ENCODE results near the gene ZNF446. TPM values are rescaled to one million over a fixed set of nuclear protein-coding genes. Genes with fewer than 3 reads are reported as not detected.
"Not testable (repeated sequence)": the region's sequence is repeated elsewhere in the genome, so short reads cannot be mapped to it uniquely, and the experiment has no call there.

ZNF446 gene
- total RNA-seq = 10.9 and 11.5 TPM in 2 replicates

DNA sequence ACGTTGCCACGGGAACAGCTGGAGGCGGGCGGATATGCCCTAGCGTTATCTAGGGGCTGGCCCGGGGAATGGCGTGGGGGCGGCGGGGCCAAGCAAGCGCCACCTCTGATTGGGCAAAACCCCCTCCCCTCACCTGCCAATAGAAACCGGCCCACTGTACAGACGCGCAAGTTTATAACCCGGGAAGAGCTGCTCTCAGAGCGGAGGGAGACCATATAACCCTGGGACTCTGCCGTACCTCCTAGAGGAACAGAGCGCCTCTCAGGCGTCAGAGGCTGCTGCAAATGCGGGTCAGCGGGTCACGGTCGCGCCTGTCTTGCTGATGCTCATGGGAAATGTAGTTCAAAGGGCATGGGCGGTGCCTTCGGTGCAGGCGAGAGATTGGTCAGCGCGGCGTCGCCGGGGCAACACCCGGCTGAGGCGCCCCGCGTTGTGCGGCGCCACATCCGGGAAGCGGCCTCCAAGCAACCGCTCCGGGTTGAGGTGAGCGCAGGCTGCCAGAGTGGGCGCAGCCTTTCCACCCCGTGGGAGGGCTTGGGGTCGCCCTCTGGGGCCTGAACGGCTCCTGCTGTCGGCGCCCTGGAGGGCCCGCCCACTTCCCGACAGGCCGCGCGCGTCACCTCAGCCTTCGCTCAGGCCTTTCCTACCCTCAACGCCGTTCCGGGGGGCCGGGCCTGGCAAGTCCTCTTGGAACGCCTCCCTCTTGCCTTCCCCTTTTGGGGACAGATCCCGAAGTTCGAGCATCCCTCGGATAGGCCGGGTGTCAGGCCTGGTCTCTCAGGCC is at the start of gene ZNF446:
Gene ZNF446 (plus strand): TSS at position 639 of the 784 bp plus-strand sequence. CDS start 867 bp downstream, outside the sequence.
- DNase-seq (ENCODE audit: extremely low read depth, low read depth, low spot score) = peak; percentile 76

- DNase-seq (ENCODE audit: extremely low read depth, low read depth, low spot score) = no peak
Observed at GRCh38 chr19:58428617-58429016, 47.5 kb upstream of the ZNF446 start.

- DNase-seq (ENCODE audit: extremely low read depth, low read depth, low spot score) = no peak
Observed at GRCh38 chr19:58429745-58430144, 46.4 kb upstream of the ZNF446 start.

DNA sequence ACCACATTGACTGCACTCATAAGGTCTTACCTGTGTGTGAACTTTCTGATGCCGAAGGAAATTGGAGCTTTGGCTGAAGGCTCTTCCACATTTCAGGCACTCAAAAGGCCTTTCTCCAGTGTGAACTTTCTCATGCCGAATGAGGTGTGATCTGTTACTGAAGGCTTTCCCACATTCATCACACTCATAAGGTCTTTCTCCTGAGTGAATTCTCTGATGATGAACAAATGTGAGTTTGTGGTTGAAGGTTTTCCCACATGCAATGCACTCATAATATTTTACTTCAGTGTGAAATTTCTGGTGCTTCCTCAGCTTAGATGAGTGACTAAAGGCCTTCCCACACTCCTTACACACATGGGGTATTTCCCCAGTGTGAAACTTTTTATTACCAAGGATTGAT is 41.9 kb upstream of the ZNF446 start:
- no peak for DNase-seq (ENCODE audit: extremely low read depth, low read depth, low spot score)

DNA sequence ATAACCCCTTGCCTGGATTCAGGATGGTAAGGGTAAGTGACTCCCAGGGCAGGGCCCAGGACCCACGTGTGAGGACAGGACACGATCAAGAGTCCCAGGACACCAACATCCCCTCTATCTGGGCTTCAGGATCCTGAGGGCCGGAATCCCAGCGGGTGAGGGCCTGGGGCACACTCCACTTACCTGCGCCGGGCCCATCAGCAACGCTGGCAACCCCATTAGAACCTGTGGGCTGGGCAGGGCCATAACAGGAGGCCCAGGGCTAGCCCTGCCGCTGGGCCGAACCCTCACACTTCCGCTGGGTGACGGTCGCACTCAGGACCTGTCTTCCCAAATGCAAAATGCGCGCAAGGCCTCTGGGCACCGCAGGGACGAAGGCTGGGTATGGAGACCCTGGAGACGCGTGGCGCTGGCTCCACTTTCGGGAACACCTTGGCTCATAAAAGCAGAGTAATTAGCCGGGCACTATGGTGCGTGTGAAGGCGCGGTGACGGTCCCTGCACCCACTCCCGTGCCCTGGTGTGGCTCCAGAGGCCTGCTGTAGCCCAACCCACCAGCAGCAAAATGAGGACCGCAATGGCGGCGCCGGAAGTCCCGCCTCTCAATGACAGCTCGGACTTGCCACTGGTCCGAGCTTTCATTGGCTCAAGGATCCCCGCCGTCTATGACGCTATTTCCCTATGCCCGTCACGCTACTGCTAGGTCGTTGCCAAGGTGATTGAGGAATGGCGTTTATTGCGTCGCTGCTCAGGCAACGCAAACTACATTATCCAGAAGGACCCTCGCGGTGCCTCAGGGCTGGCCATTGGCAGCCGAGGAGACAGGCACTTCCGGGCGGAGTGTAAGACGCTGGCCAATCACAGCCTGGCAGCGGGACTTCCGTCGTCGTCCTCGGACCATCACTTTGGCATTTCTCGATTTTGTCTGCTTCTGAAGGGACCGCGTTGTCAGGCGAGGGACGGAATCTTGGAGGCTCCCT is 36.3 kb upstream of the ZNF446 start, which contains the start of gene ZNF132:
Gene ZNF132 (minus strand): TSS at position 578 of the 979 bp plus-strand sequence. CDS start 332 bp downstream, at position 246.
- peak; percentile 100 for DNase-seq (ENCODE audit: extremely low read depth, low read depth, low spot score)

DNA sequence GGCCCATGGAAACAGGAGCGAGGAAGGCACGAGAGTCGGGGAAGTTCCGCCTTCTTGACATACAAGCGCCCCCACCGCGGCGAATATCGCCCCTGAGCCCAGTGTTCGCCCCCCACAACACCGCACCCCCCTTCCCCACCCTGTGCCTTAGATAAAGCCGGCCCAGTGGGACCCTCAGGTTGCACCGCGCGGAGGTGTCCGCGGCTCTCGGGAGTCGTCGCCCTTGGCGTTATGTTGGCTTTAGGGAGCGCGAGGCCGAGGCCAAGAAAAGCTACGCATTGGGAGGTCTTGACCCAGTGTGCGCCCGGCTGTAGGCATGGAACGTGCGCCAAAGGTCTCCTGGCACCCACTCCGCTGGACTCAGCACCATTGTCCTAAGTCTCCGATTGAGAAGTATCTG is 35.6 kb upstream of the ZNF446 start:
- no peak for DNase-seq (ENCODE audit: extremely low read depth, low read depth, low spot score)

- DNase-seq (ENCODE audit: extremely low read depth, low read depth, low spot score) = not testable (repeated sequence)
Observed at GRCh38 chr19:58442986-58443385, 33.2 kb upstream of the ZNF446 start.

- DNase-seq (ENCODE audit: extremely low read depth, low read depth, low spot score) = not testable (repeated sequence)
Observed at GRCh38 chr19:58448860-58449259, 27.3 kb upstream of the ZNF446 start.

- DNase-seq (ENCODE audit: extremely low read depth, low read depth, low spot score) = not testable (repeated sequence)
Observed at GRCh38 chr19:58449980-58450379, 26.2 kb upstream of the ZNF446 start.

DNA sequence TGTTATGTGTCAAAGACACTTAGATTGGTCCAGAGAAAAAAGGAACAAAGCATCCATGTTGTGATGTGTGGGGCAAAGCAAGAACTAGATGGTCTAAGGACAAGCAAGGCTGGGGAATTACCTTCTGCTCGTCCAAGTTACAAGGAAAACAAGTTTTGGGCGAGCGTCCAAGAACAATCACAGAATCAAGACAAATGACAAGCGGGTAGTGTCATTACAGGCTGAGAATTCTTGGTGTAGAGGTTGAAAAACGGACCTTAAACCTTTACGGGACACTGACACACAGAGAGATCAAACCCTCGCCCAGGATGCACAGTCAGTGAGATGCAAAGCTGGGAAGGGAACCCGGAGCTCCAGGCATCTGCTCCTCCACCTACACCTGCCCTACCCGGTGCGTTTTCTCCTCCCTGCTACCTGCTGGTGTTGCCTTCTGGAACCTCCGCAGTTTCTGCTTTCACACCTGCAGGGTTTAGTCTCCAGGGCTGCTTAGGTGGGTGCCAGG is 25.2 kb upstream of the ZNF446 start:
- no peak for DNase-seq (ENCODE audit: extremely low read depth, low read depth, low spot score)

GRCh38 chr19:58451358-58452101 is 24.6 kb upstream of the ZNF446 start, which contains the start of gene ZNF324B:
Gene ZNF324B (plus strand): TSS chr19:58451622. CDS start chr19:58453702, 2,080 bp downstream.
- DNase-seq (ENCODE audit: extremely low read depth, low read depth, low spot score) = no peak

- DNase-seq (ENCODE audit: extremely low read depth, low read depth, low spot score) = no peak
Observed at GRCh38 chr19:58453743-58454142, 22.4 kb upstream of the ZNF446 start.

DNA sequence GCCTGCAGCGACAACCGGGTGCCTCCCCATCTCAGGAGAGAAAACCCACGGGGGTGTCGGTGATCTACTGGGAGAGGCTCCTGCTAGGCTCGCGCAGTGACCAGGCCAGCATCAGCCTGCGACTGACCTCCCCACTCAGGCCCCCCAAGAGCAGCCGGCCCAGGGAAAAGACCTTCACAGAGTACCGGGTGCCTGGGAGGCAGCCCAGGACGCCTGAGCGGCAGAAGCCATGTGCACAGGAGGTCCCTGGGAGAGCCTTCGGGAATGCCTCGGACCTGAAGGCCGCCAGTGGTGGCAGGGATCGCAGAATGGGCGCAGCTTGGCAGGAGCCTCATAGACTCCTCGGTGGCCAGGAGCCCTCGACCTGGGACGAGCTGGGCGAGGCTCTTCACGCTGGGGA is 20.8 kb upstream of the ZNF446 start:
- DNase-seq (ENCODE audit: extremely low read depth, low read depth, low spot score) = no peak

GRCh38 chr19:58456111-58456510 is 20.0 kb upstream of the ZNF446 start:
- DNase-seq (ENCODE audit: extremely low read depth, low read depth, low spot score) = no peak

- no peak for DNase-seq (ENCODE audit: extremely low read depth, low read depth, low spot score)
Observed at GRCh38 chr19:58460039-58460438, 16.1 kb upstream of the ZNF446 start.

- DNase-seq (ENCODE audit: extremely low read depth, low read depth, low spot score) = no peak
Observed at GRCh38 chr19:58466089-58466759, 9.9 kb upstream of the ZNF446 start.

DNA sequence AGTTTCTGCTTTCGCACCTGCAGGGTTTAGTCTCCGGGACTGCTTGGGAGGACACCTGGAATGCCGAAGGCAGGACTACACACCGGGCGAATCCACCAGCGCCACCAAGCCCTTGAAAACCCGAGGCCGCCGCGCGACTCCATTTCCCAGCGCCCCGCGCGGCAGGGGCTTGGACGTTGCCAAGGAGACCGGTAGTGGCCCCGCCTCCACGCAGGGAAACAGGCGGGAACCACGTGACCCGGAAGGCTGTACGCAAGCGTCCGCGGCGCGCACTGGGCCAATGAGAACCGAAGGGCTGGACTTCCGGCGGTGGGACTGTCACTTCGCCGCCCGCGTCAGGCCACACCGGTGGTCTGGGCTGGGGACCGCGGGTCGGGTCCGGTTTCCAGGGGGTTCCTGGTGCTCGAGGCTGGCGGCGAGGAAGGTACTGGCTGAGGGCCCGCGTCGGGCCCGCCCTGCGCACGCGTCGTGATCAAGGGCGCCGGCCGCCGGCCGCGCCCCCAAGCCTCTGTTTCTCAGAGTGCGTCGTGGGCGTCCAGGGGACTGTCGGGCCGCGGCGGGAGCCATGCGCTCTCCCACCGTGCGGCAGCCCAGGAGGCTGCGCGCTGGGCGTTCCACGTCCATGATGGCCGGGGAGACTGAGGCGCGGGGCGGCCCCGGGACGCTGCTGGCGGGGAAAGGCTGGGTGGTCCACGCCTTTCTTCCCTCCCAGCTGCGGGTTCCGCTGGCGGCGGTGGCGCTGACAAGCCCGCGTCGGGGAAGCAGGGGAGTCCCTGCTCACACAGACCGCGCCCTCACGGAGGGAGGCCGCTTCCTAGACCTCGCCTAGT is 9.2 kb upstream of the ZNF446 start, which contains the start of gene ZNF324:
Gene ZNF324 (plus strand): TSS at position 321 of the 830 bp plus-strand sequence. CDS start 2,106 bp downstream, outside the sequence.
- peak; percentile 79 for DNase-seq (ENCODE audit: extremely low read depth, low read depth, low spot score)

GRCh38 chr19:58468216-58468839 is 7.8 kb upstream of the ZNF446 start:
- no peak for DNase-seq (ENCODE audit: extremely low read depth, low read depth, low spot score)

Data from glomerular endothelial cell (primary cell).